G401 (cell line): ENCODE results near the gene H3-3A. TPM values are rescaled to one million over a fixed set of nuclear protein-coding genes. Genes with fewer than 3 reads are reported as not detected.

Experiments used
- DNase-seq: peaks from one replicate; pipeline ENCODE4 v3.0.0-alpha.2; 2015; ENCODE audit warnings: low spot score
- in situ Hi-C: cut with HindIII; loops from 2 replicates; pipeline ENCODE4 v1.10.0; 2016; ENCODE audit warnings: low sequenced_read_pairs, mixed read lengths
- total RNA-seq: library from RNA; depleted of rRNA; stranded (reverse); fragments of >200 nt; shearing (Covaris generic); gene quantifications from 2 replicates; pipeline ENCODE4 v1.2.3, GENCODE V29; 2014

Gene H3-3A
- total RNA-seq, 1 experiment from 2014 or later, result 310 TPM

DNA sequence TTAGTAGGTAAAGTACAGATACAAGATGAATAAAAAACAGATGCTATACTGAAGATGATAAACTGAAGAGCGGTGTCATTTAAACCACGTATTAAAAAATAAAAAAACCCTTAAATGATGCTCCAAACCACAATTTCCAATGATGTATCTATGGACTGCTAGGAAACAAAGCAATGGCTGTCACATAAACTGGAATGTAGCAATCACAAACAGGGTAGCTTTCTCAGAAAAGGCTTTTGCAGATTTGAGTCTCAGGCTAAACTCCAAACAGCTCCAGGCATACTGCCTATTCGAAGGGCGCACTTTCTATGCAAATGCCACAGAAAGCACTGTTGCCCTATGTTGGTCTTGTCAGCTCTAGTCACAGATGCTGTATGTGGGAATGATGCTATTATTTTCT is 12.4 kb upstream of the H3-3A start:
- in situ Hi-C loops, result no loop called here
- no peak for DNase-seq

DNA sequence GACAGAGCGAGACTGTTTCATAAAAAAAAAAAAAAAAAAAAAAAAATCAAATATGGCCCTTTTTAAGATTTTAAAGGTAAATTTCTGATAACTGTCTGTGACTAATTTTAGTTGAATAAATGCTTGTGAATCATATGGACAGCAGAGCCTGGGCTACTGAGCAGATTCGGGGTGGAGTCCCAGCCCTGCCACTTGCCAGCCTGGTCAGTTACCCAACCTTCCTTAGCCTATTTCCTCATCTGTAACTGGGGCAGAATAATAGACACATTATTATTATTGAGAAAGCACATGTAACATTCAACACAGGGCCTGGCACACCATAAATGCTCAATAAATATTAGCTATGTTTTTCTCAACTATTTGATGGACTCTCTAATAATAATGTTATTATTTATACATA is 11.2 kb upstream of the H3-3A start:
- in situ Hi-C loops, result no loop called here
- no peak for DNase-seq

DNA sequence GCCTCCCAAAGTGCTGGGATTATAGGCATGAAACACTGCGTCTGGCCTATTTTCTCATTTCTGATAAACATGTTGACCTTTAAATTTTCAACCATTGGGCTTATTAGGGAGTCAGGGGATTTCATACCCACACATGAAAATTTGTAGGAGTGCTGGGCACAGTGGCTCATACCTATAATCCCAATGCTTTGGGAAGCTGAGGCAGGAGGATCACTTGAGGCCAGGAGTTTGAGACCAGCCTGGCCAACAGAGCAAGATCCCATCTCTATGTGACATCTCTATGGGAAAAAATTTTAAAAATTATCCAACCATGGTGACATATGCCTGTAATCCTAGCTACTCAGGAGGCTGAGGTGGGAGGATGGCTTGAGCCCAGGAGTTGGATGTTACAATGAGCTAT is 10.5 kb upstream of the H3-3A start:
- no peak for DNase-seq
- in situ Hi-C loops, result no loop called here

DNA sequence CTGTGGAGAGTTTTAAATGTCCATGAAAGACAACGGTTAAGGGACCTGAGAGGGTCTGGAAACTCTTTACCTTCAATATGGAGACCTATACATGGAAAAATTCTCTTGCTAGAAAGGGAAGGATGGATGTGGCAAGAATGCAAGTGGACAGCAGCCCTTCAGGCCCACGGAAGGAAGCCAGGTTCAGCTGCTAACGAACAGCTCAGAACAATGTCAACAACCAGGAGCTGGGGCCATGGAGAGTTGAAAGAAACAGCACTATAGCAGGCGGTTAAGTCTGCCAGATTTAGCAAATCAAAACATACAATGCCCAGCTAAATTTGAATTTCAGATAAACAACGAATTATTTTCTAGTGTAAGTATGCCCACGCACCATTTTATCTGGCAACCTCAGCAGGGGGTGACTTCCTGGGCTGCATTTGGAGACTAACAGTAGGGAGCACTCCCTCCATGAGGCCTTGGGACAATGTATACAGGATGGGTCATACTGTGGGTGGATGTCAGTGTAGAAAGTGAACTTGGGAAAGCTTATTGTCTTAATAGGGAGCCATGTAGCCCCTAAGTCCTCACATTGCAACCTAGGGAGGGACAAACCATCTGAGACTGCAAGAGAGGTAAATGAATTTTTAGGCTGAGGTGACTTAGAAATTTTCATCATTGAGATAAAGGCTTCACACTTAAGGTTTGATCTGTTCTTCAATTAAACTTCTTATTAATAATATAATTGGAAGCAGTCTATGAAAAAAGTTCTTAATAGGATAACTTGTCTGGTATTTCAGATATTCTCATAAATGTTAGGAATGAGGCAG is 7.8 kb upstream of the H3-3A start:
- no peak for DNase-seq
- in situ Hi-C loops, result no loop called here

DNA sequence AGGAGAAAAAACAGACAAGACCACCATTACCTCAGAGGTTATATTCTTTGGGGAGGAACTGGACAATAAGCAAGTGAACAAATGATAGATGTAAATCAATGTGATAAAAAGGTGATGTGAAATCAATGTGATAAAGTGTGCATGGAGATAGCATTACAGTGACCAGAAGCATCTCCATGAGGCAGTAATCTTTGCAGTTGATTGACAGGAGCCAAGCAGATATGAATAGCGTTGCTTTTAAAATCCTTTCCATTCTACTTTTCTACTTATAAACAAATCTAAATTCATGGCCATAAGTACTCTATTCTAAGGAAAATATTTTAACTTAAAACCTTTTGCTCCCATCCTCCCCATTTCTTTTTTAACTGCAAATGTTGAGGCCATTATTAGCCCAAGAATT is 2.8 kb upstream of the H3-3A start:
- DNase-seq, result no peak
- in situ Hi-C loops, result no loop called here

DNA sequence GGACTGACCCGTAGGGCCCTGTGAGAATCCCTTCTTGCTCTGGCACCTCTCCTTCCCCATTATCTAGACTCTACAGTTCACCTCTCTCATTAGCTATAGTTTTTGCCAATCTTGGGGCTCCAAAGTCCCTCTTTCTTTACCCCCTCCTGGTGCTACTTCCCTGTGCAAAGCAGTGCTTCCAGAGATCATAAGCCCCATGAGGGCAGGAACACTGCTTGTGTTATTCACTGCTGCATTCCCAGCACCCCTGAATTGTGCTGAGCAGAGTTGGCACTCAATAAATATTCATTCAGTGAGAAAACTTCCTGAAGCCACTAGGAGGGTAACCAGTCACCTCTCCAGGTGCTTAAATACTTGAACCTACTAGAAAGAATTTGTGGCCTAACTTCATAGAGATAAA is 2.1 kb upstream of the H3-3A start:
- no peak for DNase-seq
- in situ Hi-C loops, result no loop called here

DNA sequence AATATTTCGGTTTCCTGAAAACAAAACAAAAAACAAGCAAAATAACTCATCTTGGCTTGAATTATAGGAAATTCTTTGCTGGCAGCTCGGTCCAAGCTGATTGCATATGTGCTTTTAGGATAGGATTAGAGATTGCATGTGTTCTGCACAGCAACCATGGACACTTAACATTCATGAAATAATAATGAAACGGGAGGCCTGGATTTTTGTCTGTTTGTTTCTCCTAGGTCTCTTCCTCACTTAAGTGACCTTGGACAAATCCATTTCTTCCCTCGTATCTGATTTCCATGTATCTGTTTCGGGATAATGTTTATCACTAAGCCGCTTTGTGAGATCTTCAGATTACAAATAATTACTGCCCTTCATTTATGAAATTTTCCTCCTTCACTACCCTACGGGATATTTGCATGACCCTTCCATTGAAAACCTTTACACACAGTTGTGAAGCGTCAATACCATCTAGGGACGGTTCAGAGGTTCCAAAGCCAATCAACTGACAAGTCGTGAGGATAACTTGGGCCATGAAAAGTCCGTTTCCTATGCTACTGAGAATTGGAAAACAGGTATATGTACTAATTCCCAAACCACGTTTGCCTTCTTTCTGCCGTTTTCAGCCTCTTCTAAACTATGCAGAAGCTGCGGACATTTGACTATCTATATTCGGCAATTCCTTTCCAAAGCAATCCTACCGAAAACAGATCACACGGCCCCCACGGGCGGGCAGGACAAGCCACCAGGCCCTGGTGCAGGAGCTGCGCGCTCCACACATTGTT is 1.3 kb upstream of the H3-3A start:
- DNase-seq, result peak; percentile 64
- in situ Hi-C loops, result no loop called here

DNA sequence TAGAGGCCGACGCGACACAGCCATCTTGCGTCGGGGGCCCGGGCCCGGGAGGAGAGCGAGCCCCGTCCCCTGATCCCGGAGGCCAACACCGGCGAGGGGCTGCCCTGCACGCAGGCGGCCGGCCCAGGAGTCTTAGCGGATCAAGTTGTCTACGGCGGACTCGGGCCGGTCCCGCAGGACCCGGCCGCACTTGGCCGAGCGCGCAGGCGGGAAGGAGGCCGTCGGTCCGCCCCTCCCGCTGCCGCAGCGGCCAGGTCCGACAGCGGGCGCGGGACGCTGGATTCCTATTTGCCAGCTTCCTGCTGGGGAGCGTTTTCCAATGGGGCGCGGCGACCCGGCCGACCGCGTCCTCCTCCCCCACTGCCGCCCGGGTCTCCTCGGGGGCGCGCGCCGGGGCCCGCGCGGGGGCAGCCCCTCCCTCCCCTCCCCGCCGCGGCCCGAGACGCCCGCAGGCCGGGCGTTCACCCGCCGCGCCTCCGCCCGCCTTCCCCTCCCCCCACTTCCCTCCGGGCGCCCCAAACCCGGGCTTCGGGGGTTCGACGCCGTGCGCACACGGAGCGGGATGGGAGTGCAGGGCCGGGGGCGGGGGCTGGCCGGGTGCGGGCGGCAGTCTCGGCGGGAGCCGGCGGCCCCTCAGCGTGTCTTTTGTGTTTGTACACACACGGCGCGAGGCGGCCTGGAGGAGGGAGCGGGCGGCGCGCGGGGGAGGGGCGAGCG is 517 bp upstream of the H3-3A start:
- DNase-seq, result peak; percentile 74
- in situ Hi-C loops, result no loop called here

DNA sequence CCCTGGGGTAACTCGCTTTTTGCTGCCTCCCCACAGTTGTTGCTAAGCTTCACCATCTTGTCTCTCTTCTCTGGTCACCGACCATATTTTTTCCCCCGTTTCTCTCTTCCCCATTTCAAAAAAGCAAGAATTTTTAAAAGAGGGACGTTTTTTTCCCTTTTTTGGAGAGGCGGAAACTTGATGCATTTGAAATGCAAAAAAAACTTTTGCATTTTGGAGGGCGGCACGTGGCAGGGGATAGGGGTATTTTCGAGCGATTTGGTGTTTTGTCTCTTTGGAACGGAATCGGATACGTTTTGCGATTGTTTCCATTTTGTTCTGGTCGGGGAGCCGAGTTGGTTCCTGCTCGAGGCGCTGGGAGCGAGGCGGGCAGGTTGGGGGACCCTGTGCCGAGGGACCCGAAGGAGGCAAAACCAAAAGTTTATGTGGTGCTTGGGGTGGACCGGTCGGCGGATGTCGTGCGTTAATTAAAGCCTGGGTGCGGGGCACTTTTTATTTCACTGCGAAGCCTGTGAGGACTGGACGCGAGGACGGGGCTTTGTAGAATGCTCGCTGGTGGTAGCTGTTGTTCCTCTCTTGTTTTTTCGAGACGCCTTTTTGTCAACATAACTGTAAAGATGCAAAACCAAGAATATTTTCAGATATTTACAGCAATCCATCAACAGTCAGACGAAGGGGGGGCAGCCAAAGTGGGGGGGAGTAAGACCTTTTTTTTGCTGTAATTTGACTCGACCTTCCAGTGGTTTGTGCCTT is 884 bp downstream of the H3-3A start:
- in situ Hi-C loops, result no loop called here
- DNase-seq, result peak; percentile 63

DNA sequence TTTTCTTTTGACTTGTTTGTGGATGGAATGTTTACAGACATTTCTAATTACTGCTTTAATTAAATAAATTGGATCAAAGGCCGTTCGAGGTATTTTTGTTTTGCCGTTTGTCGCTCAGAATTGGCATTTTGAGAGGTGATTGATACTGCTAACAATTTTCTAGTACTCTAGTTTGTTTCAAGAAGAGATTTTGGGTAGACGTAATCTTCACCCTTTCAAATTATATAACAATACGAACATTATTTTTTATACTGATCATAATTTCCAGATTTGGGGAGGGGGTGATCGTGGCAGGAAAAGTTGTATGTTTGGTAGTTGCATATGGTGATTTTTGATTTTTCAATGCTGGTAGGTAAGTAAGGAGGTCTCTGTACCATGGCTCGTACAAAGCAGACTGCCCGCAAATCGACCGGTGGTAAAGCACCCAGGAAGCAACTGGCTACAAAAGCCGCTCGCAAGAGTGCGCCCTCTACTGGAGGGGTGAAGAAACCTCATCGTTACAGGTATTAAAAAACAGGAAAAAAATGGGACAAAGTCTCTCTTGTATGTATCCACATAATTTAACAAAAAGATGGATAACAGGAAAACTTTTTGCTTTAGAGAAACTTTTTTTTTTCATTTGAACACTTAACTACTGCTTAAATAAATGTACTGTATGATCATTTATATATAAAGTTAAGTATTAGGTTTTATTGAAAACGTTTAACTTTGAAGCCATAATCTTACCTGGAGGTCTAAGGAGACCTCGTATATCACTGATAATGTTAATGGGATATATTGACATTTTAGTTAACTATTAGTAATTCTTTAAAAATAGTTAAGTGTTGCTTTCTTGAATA is 1.7 kb downstream of the H3-3A start:
- in situ Hi-C loops, result no loop called here
- no peak for DNase-seq

DNA sequence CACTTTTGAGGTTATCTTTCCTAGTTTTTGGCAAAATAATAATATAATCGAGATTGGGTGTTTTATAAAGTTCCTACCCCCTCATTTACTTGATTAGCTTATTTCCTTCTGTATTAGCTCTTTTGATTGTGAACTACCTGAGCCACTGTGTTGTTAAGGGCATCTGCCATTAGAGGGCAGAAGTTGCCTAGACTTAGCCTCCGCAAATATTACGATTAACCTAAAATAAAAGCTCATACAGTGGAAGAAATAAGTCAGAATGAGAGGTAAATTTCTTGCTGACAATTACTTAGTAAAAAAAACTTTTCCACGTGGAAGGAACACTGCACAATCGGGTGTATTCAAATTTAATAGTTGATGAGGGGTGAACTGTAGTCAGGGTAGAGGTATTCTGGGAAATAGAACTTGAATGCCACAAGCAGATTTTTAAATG is 2.3 kb downstream of the H3-3A start:
- in situ Hi-C loops, result no loop called here
- DNase-seq, result peak; percentile 86

DNA sequence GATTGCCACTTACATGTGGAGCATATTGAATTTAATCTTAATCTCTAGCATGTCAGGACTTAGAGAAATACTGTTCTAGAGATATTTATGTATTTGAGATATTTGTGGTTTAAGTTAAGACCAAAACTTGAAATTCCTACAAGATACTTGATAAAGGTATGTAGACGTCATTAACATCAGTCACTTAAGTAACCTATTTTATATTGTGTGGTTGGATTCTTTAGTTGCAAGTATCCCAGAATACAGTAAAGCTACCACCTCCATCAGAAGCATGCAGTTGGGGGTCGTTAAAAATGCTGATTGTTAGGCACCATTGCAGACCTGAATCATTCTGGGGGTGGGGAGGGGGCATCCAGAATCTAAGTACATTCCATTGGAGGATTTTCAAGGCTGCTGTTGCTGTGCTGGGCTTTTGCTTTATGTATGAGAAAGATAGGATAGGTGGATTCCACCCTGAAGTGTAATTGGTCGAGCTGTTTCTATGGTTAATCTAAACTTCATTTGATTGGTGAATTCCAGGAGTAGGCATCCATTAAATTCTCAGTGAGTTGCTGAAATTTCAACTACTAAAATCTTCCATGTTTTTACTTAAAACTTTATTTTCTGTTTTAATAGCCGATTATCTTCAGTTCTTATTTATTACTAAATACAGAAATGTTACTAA is 4.0 kb downstream of the H3-3A start:
- in situ Hi-C loops, result no loop called here
- peak; percentile 38 for DNase-seq

DNA sequence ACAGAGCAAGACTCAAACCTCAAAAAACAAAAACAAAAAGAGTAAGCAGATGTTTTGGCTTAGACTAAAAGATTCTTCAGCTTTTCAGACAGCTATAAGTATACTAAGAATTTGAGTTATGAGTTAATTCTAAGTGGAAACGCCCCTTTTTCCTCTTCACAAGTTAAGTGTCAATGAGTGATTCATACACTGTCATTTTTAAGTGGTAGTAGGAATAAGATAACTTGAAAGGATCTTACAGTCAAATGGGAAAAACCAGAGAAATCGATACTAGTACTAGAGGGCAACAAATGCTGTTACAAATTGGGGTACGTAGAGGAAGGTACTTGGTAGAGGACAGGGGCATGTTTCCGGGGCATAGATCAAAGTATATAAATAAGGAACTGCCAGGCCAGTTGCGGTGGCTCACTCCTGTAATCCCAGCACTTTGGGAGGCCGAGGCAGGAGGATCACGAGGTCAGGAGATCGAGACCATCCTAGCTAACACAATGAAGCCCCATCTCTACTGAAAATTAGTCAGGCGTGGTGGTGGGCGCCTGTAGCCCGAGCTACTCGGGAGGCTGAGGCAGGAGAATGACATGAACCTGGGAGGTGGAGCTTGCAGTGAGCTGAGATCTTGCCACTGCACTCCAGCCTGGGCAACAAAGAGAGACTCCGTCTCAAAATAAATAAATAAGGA is 7.4 kb downstream of the H3-3A start:
- in situ Hi-C loops, result no loop called here
- DNase-seq, result no peak

DNA sequence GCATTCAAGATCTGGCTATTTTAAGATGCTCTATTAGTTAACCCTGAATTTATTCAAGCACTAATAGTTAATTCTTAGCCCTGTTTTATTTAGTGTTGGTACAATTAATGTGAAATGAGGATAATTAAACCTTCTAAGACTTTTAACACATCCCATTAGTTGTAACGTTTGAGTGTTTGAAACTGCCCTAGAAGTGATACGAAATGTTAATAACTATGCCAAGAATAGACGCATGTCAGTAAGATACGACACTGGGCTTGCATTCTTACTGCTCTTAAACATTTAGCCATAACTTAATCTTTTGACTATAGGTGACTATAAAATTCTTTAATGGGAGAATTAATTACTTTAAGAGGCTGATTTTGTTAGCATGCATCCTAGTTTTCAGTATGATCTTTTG is 9.8 kb downstream of the H3-3A start:
- in situ Hi-C loops, result no loop called here
- DNase-seq, result no peak

DNA sequence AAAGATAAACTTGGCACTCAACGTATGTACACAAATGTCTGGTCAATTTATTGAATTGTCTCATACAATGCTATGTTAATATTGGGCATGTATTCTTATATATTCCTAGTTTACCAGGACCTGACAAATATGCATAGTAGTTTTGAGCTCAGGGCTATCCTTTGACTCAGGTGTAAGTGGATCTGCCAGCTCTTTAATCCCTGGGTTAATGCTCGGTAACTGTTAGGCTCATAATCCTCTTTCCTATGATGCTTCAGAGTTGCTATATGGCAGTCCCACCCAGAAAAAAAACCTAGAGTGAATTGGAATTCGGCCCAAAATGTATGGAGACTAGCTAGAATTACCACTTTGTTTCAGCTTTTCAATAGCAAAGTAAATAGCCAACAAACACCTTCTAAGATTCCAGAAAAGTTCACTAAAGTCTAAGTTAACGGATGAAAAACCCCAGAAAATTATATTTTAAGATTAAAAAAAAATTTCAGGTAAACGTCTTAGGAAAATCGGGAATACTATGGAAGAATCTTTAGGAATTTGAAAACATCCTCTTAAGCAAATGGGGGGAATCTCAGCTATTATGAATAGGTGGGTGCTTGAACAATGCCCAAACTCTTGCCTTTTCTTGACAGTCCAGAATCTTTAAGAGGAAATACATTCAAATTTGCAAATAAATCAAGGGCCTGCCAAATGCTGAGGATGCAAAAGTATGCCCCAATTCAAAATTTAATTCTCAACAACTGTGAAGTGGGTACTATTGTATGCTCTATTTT is 10.9 kb downstream of the H3-3A start:
- no peak for DNase-seq
- in situ Hi-C loops, result no loop called here

DNA sequence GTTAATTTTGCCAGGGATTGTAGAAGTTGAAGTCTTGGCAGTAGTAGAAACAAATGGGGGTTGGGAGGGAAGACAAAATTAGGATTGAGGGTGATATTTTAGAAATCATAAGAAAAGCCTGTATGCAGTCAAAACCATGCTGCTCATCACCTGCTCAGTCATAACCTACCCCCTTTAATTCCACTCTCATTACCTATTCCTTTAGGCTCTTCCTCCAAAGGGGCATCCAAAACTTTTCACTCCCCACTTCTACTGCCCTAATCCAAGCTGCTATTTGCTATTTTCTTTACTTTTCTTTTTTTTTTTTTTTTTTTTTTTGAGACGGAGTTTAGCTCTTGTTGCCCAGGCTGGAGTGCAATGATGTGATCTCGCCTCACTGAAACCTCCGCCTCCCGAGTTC is 11.5 kb downstream of the H3-3A start:
- no peak for DNase-seq
- in situ Hi-C loops, result no loop called here

DNA sequence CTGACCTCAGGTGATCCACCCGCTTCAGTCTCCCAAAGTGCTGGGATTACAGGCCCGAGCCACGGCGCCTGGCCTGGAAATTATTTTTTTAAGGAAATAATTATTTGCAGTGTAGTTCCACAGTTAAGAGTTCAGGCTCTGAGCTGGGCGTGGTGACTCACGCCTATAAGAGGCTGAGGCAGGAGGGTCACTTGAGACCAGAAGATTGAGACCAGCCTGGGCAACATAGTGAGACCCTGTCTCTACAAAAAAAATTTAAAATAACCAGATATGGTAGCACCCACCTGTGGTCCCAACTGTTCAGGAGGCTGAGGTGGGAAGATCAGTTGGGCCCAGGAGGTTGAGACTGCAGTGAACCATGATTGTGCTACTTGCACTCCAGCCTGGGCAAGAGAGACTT is 13.9 kb downstream of the H3-3A start:
- in situ Hi-C loops, result no loop called here
- DNase-seq, result no peak
